Ovary (tissue), 9 donors: ENCODE results near the gene DNMT3A. TPM values are rescaled to one million over a fixed set of nuclear protein-coding genes. Genes with fewer than 3 reads are reported as not detected.

Experiments used
- DNase-seq, 5 donors: peaks; one replicate each; pipeline ENCODE4 v3.0.0-alpha.2; 2019 to 2020
- H3K27ac ChIP-seq, 2 donors: fragments of 200-600 bp; one replicate each; pipeline versions ENCODE4 v1.5.1 to v1.8.0; 2019 to 2022
- H3K27me3 ChIP-seq: fragments of 200-600 bp; one replicate; pipeline ENCODE4 v1.8.0; 2022
- H3K36me3 ChIP-seq: fragments of 200-600 bp; sonication (generic); one replicate; pipeline ENCODE4 v1.5.1; 2019
- H3K4me1 ChIP-seq: one replicate; pipeline ENCODE4 v1.8.1; 2013; ENCODE audit warnings: mild to moderate bottlenecking, moderate library complexity; ENCODE audit not compliant: insufficient read depth
- H3K4me3 ChIP-seq: fragments of 200-600 bp; sonication (generic); one replicate; pipeline ENCODE4 v1.5.1; 2017
- H3K9me3 ChIP-seq, 2 donors: fragments of 200-600 bp in 1 of 2; sonication (generic) in 1 of 2; one replicate each; pipeline versions ENCODE4 v1.5.1 to v1.8.1; 2013 to 2019; ENCODE audit warnings: mild to moderate bottlenecking in 1 of 2, moderate library complexity in 1 of 2
- EP300 ChIP-seq: sonication (generic); formaldehyde crosslinking; IDR thresholded peaks from one replicate; pipeline ENCODE4 v1.6.1; 2017; ENCODE audit warnings: antibody characterized with exemption
- POLR2A ChIP-seq: fragments of 450-650 bp; IDR thresholded peaks from one replicate; pipeline ENCODE4 v1.6.1; 2017; ENCODE audit warnings: antibody characterized with exemption, mild to moderate bottlenecking, moderate library complexity
- WGBS, 3 donors: extraction: QIAGEN DNeasy Blood & Tissue Kit in 1 of 3; methylation state at CpG; one replicate each; pipeline versions ENCODE4 v1.1.5 to v1.1.7; 2013 to 2017; 5-methylcytosine and 5-hydroxymethylcytosine counted together
- intact Hi-C, 4 donors: fragments of 100-400 bp; cut with DNase I; formaldehyde crosslinking; loops; one replicate each; pipeline versions ENCODE4 v1.11.0 to v1.15.1; 2022 to 2023
- polyA plus RNA-seq, 2 donors: library from polyadenylated mRNA; stranded (reverse); fragments of 200-250 nt in 1 of 2; fragments of 350-450 nt in 1 of 2; fragmentation: Illumina TruSeq in 1 of 2; extraction: RNeasy Lipid Tissue Mini Kit (QIAGEN cat#74804) in 1 of 2; gene quantifications; one replicate each; pipeline ENCODE4 v1.2.3, GENCODE V29; 2013 to 2014
- total RNA-seq, 7 donors: library from RNA; depleted of rRNA in 2 of 7; stranded (reverse); fragments of >200 nt in 2 of 7; fragmentation: NEBNext Ultra II Directional in 3 of 7; extraction: Animal tissue kit (Norgen Biotek cat#: 25700) in 3 of 7; gene quantifications; one replicate each; pipeline versions ENCODE4 v1.1.0 to v1.2.4, GENCODE V29; 2016 to 2023
- TF ChIP-seq, protein P1 (sequence below), 3 donors: fragments of 450-650 bp in 2 of 3; fragments of 200-600 bp in 1 of 3; IDR thresholded peaks; one replicate each; pipeline versions ENCODE4 v1.5.1 to v1.8.0; 2016 to 2022; ENCODE audit warnings: antibody characterized with exemption in 3 of 3, mild to moderate bottlenecking in 1 of 3
- donor health status: DM: no; HTN: no; CAD: no; lungs with moderate emphysema.
- donor health status: DM: no; HTN: no; CAD: no.
- donor health status: Bipolar disorder and iron deficiency.
- donor health status: DM: yes; HTN: yes; CAD: no.
- donor health status: DM: no; HTN: no; CAD: no.
- donor health status: DM: yes; HTN: yes; CAD: no.

The DNMT3A gene
- total and polyA plus RNA-seq, 9 donors = 11.3 to 72.7 (median 46.7) TPM

GRCh38 chr2:25386971-25387875 lies 45.5 kb upstream of the DNMT3A start:
- DNase-seq = no peak
- WGBS, 3 donors = 93 to 96% (median 94%) methylated on average over 19 of the region's 19 CpGs
- Histone ChIP-seq H3K9me3 (no peaks in the 10 kb centered on the region), H3K27ac (no peak overlapping the region), H3K36me3 (no peaks in the 10 kb centered on the region), H3K27me3 (no peaks in the 10 kb centered on the region), H3K4me3 (no peak overlapping the region), H3K4me1 (no peaks in the 10 kb centered on the region)
- TF ChIP-seq EP300 = no peak
- TF ChIP-seq POLR2A = no peak
- TF ChIP-seq, protein P1, sequence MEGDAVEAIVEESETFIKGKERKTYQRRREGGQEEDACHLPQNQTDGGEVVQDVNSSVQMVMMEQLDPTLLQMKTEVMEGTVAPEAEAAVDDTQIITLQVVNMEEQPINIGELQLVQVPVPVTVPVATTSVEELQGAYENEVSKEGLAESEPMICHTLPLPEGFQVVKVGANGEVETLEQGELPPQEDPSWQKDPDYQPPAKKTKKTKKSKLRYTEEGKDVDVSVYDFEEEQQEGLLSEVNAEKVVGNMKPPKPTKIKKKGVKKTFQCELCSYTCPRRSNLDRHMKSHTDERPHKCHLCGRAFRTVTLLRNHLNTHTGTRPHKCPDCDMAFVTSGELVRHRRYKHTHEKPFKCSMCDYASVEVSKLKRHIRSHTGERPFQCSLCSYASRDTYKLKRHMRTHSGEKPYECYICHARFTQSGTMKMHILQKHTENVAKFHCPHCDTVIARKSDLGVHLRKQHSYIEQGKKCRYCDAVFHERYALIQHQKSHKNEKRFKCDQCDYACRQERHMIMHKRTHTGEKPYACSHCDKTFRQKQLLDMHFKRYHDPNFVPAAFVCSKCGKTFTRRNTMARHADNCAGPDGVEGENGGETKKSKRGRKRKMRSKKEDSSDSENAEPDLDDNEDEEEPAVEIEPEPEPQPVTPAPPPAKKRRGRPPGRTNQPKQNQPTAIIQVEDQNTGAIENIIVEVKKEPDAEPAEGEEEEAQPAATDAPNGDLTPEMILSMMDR (IDR thresholded peaks at IDR 0.05) = no peak
- intact Hi-C loops = loop anchor here in 1 of 4 donors (10.0 kb wide), 1 partner anchor 128 kb away; no protein-coding TSS in a partner anchor

- TF ChIP-seq POLR2A = no peak
- TF ChIP-seq EP300 = no peak
- TF ChIP-seq, protein P1 (IDR thresholded peaks at IDR 0.05) = no peak
- WGBS, 3 donors = 83 to 89% (median 88%) methylated on average over 8 of the region's 8 CpGs
- DNase-seq = no peak
- Histone ChIP-seq H3K4me1 (no peaks in the 10 kb centered on the region), H3K27ac (no peak overlapping the region), H3K4me3 (no peak overlapping the region), H3K9me3 (no peaks in the 10 kb centered on the region), H3K36me3 (no peaks in the 10 kb centered on the region), H3K27me3 (no peaks in the 10 kb centered on the region)
- intact Hi-C loops = loop anchor here in 1 of 4 donors (10.0 kb wide), 1 partner anchor 129 kb away; no protein-coding TSS in a partner anchor
These were observed 44.2 kb upstream of the DNMT3A start for GRCh38 chr2:25385910-25386309.

- WGBS, 3 donors = 94 to 97% (median 96%) methylated on average over 9 of the region's 9 CpGs
- H3K4me1 ChIP-seq = no peaks in the 10 kb centered on the region
- H3K36me3 ChIP-seq = no peaks in the 10 kb centered on the region
- no peaks in the 10 kb centered on the region for H3K27me3 ChIP-seq
- peak in 2 of 5 donors; percentile 9 to 21 for DNase-seq
- no peaks in the 10 kb centered on the region for H3K9me3 ChIP-seq
- TF ChIP-seq POLR2A = no peak
- TF ChIP-seq, protein P1 (IDR thresholded peaks at IDR 0.05) = no peak
- no peak for TF ChIP-seq EP300
- intact Hi-C loops = loop anchor here in 1 of 4 donors (10.0 kb wide), 1 partner anchor 131 kb away; no protein-coding TSS in a partner anchor
- no peak overlapping the region for H3K4me3 ChIP-seq
- no peak overlapping the region for H3K27ac ChIP-seq
These were observed 42.1 kb upstream of the DNMT3A start for GRCh38 chr2:25383806-25384205.

DNA sequence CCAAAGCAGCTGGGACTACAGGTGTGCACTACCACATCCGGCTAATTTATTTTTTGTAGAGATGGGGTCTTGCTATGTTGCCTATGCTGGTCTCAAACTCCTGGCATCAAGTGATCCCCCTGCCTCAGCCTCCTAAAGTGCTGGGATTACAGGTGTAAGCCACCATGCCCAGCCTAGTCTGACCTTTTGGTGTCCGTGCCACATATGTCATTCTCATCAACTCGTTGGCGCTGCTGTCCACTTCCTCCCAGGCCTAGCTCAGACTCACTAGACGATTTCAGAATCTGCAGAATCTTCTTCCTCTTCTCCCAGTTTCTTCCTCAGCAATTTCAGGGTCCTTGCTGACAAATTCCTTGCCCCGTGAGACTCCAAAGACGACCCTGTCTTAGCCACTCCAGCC lies 39.8 kb upstream of the DNMT3A start:
- intact Hi-C loops = loop anchor here in 1 of 4 donors (10.0 kb wide), 1 partner anchor 133 kb away; no protein-coding TSS in a partner anchor

More for the DNA sequence above, 39.8 kb upstream of the DNMT3A start:
- TF ChIP-seq POLR2A = no peak
- TF ChIP-seq, protein P1 (IDR thresholded peaks at IDR 0.05) = no peak
- no peak for TF ChIP-seq EP300
- Histone ChIP-seq H3K27ac (no peak overlapping the region), H3K9me3 (no peaks in the 10 kb centered on the region), H3K27me3 (no peaks in the 10 kb centered on the region), H3K4me1 (peaks cover 6% of the 10 kb centered on the region), H3K36me3 (no peaks in the 10 kb centered on the region), H3K4me3 (no peak overlapping the region)
- peak in 1 of 5 donors; percentile 10 for DNase-seq
- 83 to 88% (median 86%) methylated on average over 7 of the region's 7 CpGs for WGBS, 3 donors
